IPS DF 4.7 (cell line): ENCODE data around the gene SRGAP1.
"Not testable (repeated sequence)": the region's sequence is repeated elsewhere in the genome, so short reads cannot be mapped to it uniquely, and the experiment has no call there.

ENCODE experiments used
- DNase-seq: peaks from one replicate; pipeline ENCODE4 v3.0.0-alpha.2; 2013; ENCODE audit warnings: low spot score; ENCODE audit errors: extremely low read depth

SRGAP1 gene

GRCh38 chr12:64039281-64039871 is 194.9 kb downstream of the SRGAP1 start:
- no peak for DNase-seq

- DNase-seq = no peak
These were observed 198.4 kb downstream of the SRGAP1 start for GRCh38 chr12:64042911-64043310.

GRCh38 chr12:64044191-64044590 is 199.7 kb downstream of the SRGAP1 start:
- DNase-seq = no peak

GRCh38 chr12:64051057-64051456 is 206.6 kb downstream of the SRGAP1 start:
- DNase-seq = no peak

- DNase-seq = no peak
These were observed 208.6 kb downstream of the SRGAP1 start for GRCh38 chr12:64053117-64053516.

- no peak for DNase-seq
These were observed 209.6 kb downstream of the SRGAP1 start for GRCh38 chr12:64054079-64054520.

- DNase-seq = no peak
These were observed 212.2 kb downstream of the SRGAP1 start for GRCh38 chr12:64056741-64057140.

GRCh38 chr12:64057706-64058105 is 213.2 kb downstream of the SRGAP1 start:
- DNase-seq = no peak

GRCh38 chr12:64058541-64059265 is 214.2 kb downstream of the SRGAP1 start:
- no peak for DNase-seq

GRCh38 chr12:64059685-64060084 is 215.2 kb downstream of the SRGAP1 start:
- DNase-seq = no peak

GRCh38 chr12:64061868-64062375 is 217.4 kb downstream of the SRGAP1 start:
- DNase-seq = no peak

GRCh38 chr12:64063121-64063520 is 218.6 kb downstream of the SRGAP1 start:
- no peak for DNase-seq

GRCh38 chr12:64064240-64064639 is 219.7 kb downstream of the SRGAP1 start:
- DNase-seq = no peak

GRCh38 chr12:64064706-64065105 is 220.2 kb downstream of the SRGAP1 start:
- DNase-seq = no peak

- no peak for DNase-seq
These were observed 221.5 kb downstream of the SRGAP1 start for GRCh38 chr12:64065881-64066451.

- DNase-seq = no peak
These were observed 222.3 kb downstream of the SRGAP1 start for GRCh38 chr12:64066776-64067175.

- no peak for DNase-seq
These were observed 226.0 kb downstream of the SRGAP1 start for GRCh38 chr12:64070454-64070853.

- no peak for DNase-seq
These were observed 228.5 kb downstream of the SRGAP1 start for GRCh38 chr12:64072916-64073575.

GRCh38 chr12:64076565-64076964 is 232.1 kb downstream of the SRGAP1 start:
- not testable (repeated sequence) for DNase-seq

GRCh38 chr12:64077922-64078321 is 233.4 kb downstream of the SRGAP1 start:
- DNase-seq = no peak

GRCh38 chr12:64080319-64081007 is 236.0 kb downstream of the SRGAP1 start:
- peak; percentile 33 for DNase-seq
